ENCODE data around the gene MYT1. TPM values are rescaled to one million over a fixed set of nuclear protein-coding genes. Genes with fewer than 3 reads are reported as not detected.

Gene MYT1
- polyA plus RNA-seq, 1 experiment: not detected

- H3K4me3 ChIP-seq (ENCODE audit: low read depth, low read length): no peak overlapping the region
- no peak for TF ChIP-seq CTCF (IDR thresholded peaks at IDR 0.05; ENCODE audit: low read depth, low read length)
- ChIA-PET POLR2A (no interaction called here), CTCF (no interaction called here)
- peaks cover 4% of the 10 kb centered on the region; the same call in 1 of the 2 replicates for H3K9me3 ChIP-seq (ENCODE audit: control insufficient read depth, insufficient read depth, low read length)
- DNase-seq (ENCODE audit: low read depth, low spot score): no peak
- peaks cover 55% of the 10 kb centered on the region for H3K27me3 ChIP-seq (ENCODE audit: control insufficient read depth, insufficient read depth, low read length)
- H3K27ac ChIP-seq (ENCODE audit: low read depth, low read length): no peak overlapping the region
Measured at GRCh38 chr20:64165866-64166600, 1.8 kb downstream of the MYT1 start.

GRCh38 chr20:64166721-64167615, 2.7 kb downstream of the MYT1 start:
- H3K4me3 ChIP-seq (ENCODE audit: low read depth, low read length): no peak overlapping the region
- no peak for TF ChIP-seq CTCF (IDR thresholded peaks at IDR 0.05; ENCODE audit: low read depth, low read length)
- CTCF ChIA-PET: no interaction called here
- POLR2A ChIA-PET: no interaction called here
- H3K27ac ChIP-seq (ENCODE audit: low read depth, low read length): no peak overlapping the region
- DNase-seq (ENCODE audit: low read depth, low spot score): no peak
- H3K9me3 ChIP-seq (ENCODE audit: control insufficient read depth, insufficient read depth, low read length): peaks cover 3% of the 10 kb centered on the region; the same call in 1 of the 2 replicates
- peaks cover 48% of the 10 kb centered on the region for H3K27me3 ChIP-seq (ENCODE audit: control insufficient read depth, insufficient read depth, low read length)

GRCh38 chr20:64167676-64168075, 3.4 kb downstream of the MYT1 start:
- no peak for TF ChIP-seq CTCF (IDR thresholded peaks at IDR 0.05; ENCODE audit: low read depth, low read length)
- H3K4me3 ChIP-seq (ENCODE audit: low read depth, low read length): no peak overlapping the region
- H3K27me3 ChIP-seq (ENCODE audit: control insufficient read depth, insufficient read depth, low read length): peaks cover 47% of the 10 kb centered on the region
- DNase-seq (ENCODE audit: low read depth, low spot score): no peak
- CTCF ChIA-PET: no interaction called here
- H3K27ac ChIP-seq (ENCODE audit: low read depth, low read length): no peak overlapping the region
- POLR2A ChIA-PET: no interaction called here
- no peaks in the 10 kb centered on the region for H3K9me3 ChIP-seq (ENCODE audit: control insufficient read depth, insufficient read depth, low read length)

GRCh38 chr20:64168381-64169090, 4.3 kb downstream of the MYT1 start:
- peaks cover 40% of the 10 kb centered on the region for H3K27me3 ChIP-seq (ENCODE audit: control insufficient read depth, insufficient read depth, low read length)
- no peak overlapping the region for H3K27ac ChIP-seq (ENCODE audit: low read depth, low read length)
- H3K4me3 ChIP-seq (ENCODE audit: low read depth, low read length): no peak overlapping the region
- DNase-seq (ENCODE audit: low read depth, low spot score): no peak
- no peaks in the 10 kb centered on the region for H3K9me3 ChIP-seq (ENCODE audit: control insufficient read depth, insufficient read depth, low read length)
- no peak for TF ChIP-seq CTCF (IDR thresholded peaks at IDR 0.05; ENCODE audit: low read depth, low read length)
- POLR2A ChIA-PET: no interaction called here
- CTCF ChIA-PET: no interaction called here

Measured in AG04450 (cell line).